GM21526 (cell line): ENCODE measurements around the gene PRG2.

ENCODE experiments used
- ATAC-seq: cut with Tn5 transposase; IDR thresholded peaks from one replicate; pipeline ENCODE4 v1.9.1; 2021; ENCODE audit warnings: moderate library complexity; ENCODE audit not compliant: unreplicated experiment, low FRiP score

PRG2 gene

DNA sequence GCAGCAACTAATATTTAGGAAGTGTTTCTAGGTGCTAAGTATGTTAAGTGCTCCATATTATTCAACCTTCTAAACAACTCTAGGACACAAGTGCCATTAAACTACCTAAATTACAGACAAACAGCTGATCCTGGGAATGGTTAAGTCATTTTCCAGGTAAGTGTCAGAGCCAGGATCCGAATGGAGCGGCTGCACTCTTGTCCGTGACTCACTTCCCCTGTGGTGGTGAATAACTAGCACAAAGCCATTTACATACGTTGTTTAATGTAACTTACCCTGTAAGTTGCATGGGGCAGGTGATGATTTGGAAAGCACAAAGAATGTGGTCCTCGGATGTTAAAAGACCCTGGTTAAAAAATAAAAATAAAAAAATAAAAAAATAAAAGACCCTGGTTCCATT lies 8.8 kb upstream of the PRG2 start:
- ATAC-seq = no peak

DNA sequence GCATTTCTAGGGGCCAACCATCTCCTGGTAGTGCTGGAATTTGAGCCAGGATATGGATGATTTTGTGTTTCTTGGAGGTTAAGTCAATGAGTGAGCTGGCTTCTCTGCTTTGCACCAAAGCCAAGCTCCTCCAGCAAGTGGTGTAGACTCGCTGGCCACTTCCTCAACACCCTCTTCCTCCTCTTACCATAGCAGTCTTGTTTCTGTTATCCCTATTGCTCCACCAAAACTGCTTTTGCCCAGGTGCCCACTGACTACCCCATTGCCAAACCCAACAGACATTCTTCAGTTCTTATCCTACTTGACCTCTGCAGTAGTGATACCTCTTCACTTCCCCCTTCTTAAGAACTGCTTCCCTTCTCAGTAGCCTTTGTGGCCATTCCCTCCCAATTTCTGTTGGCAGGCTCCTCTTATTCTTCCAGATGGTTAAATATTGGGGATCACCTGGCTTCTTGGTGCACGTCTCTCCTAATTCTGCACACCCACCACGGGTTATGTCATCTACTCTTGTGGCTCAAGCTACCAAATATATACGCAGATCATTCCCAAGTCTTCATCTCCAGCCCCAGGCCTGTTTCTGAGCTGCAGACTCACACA lies 7.0 kb upstream of the PRG2 start:
- ATAC-seq = no peak

DNA sequence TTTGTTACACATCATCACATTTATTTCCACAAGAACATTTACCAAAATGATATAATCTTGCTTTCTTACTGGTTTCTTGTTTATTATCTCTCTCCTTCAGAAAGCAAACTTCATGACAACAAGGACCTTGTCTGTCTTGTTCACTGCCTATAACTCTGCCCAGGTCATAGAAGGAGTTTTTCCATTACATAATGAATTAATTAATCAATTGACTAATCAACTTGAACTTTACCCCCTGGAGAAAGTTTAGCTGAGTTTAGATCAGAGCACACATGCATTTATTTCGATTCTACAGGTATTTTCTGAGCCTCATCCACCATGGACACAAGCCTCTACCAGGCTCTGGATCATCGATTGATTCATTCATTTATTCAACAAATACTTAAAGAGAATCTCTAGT lies 6.3 kb upstream of the PRG2 start:
- ATAC-seq = no peak

DNA sequence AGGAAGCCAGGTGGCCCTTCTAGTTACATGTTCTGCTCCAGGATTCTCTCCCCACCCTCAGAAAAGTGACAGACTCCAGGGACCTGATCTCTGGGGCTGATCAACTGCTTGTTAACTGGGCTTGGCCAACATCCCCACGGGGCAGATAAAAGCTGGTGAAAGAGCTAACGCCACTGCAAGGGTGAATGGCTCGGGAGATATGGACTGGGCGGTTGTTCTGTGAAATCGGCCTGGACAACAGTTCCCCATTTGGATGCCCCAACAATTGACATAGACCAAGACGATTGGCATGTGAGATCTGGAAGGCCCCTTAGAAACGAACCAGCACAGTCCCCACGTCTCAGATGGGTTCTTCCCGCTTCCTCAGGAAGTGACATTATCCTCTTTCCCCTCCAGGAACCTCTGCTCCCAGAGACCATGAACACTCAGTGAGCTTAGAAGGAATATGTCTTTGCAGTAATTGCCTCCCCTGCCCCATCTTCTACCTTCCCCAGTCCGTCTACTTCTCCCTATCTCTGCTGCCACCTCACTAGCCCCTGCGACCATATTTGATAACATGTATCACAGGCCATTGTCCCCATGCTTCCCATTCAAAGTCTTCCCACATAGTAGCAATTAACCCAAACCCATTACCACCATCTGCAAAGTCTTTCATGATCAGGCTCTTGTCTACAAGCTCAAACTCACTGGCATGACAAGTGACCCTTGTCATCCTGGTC lies 5.6 kb upstream of the PRG2 start:
- ATAC-seq = no peak

DNA sequence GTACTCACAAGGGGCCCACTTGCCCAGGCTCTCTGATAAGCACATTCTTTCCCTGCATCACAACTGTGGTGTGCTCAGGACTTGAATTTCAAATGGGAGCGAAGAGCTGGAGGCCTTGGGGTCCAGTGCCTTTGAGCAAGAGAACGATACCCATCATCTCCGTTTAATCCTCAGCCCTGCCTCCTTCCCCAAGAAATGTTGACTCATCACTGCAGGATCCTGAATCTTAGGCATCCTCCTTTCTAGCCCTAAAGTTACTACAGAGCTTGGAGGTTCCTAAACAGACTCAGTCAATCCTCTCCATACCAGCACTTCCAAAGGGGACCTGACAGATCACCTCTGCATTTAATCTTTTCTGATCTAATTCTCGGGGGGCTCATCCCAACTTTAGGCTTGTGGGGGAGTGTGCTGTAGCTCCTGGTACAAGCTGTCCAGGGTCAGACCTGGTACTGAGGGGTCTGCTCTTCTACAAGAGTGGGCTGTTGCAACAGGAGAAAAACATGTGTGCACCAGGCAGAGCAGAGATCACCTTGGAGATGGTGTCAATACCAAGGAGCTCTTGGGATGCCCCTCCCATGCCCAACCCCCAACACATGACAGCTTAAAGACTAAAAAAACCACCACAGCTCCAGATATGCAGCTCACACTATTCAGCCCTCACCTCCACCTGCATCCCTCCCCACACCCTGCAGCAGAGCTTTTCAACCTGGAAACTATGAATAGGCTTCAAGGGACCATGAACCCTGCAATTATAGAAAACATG lies 3.9 kb upstream of the PRG2 start:
- no peak for ATAC-seq

DNA sequence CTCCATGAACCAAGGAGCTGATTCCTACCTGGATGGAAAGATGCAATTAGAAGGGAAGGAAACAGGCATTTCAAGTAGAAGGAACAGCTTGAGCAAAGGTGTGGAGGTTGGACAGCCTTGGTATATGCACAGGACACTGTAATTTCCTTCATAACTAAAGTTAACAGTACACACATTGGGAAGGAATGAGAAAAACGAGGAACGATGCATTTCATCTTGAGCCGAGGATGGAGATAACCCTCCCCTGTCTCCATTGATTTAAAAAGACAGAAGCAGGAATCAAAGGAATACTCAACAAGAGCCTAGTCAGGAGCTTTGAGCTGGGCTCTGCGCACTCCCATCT lies 2.3 kb upstream of the PRG2 start:
- ATAC-seq = no peak

DNA sequence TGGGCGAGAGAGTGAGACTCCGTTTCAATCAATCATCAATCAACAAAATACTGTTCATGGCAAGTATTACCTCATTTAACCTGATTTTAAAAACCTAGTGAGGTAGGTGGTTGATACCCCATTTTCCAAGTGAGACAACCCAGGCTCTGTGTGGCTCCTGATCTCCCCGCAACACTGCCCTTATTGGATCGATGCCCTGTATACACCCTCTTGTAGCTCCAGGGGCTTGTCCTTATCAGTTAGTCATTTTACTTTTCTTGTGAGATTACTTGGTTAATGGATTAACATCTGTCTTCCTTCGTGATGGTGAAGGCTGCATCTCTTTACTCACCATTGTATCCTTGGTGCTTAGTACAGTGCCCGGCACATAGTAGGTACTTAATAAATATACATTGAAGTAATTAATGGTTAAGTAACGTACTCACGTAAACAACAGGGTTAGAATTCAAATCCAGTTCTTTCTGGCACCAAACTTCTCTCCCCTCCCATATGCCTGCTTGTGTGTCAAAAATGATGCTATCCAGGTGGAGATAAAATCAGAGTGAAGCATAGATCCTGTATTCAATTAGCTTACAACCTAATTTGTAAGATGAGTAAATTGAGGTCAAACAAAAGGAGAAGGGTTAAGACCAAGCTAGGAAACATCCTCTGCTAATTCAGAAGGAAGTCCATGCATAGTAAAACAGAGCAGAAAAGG lies 1.8 kb upstream of the PRG2 start:
- ATAC-seq = no peak

DNA sequence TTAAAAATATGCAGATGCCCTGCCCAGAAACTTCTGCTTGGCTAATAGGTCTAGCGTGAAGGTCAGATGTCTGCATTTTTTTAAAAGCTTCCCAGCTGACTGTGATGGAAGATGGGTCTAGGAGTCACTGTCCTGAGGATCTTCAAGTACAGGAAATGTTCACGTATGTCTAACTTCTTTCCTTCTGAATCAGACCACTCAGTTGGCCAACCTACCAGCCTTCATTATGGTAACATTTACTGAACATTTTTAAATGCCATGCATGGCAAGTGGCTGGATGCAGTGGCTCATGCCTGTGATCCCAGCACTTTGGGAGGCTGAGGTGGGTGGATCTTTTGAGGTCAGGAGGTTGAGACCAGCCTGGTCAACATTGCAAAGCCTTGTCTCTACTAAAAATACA lies 1.1 kb upstream of the PRG2 start:
- ATAC-seq = no peak

DNA sequence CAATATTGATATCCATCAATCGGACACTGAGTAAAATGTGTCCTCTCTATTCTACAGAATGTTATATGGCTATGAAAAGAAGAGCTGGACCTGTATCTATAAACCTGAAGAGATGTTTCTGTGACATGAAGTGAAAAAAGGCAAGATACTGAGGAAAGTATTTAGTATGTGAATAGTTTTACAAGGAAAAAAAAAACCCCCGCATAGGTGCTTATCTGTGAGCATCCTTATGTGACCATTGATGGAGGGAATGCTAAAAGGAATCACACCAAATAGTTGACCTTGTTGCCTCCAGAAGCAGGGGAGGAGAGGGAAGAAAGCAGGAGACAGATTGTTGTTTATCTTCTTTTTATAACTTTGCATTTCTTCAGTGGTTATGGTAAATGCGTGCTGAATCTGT lies 661 bp upstream of the PRG2 start:
- ATAC-seq = no peak

DNA sequence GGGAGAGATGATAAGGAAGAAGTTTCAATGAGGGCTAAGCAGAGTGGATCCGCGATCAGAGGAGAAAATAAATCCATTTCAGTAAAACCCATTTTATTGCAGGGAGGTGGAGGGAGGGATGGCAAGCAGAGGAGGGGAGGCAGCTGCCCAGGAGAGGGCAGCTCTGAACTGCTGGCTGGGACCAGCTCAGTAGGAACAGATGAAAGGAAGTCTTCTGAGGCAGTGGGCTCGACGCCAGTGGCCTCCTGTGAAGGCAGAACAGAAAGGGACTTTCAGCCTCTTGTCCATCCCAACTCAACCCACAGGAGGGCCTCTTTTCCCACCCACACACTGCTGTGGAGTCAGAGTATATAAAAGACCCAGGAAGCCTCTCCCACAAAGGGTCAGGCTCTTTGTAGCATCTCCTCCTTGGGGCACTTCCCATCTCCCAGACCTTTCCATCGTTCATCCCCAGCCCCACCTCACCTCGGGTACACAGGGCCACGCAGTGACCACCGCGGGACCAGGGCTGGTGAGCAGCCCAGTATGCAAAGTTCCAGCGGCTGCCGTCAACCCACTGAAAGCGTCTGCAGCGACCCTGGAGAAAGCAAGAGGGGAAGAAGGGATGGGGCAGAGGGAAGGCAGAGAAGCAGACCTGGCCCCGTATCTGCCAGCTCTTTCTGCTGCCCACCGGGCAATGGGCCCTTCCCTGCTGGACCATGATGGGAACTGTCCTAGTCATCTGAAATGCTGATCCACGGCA lies 3.0 kb downstream of the PRG2 start:
- ATAC-seq = no peak

DNA sequence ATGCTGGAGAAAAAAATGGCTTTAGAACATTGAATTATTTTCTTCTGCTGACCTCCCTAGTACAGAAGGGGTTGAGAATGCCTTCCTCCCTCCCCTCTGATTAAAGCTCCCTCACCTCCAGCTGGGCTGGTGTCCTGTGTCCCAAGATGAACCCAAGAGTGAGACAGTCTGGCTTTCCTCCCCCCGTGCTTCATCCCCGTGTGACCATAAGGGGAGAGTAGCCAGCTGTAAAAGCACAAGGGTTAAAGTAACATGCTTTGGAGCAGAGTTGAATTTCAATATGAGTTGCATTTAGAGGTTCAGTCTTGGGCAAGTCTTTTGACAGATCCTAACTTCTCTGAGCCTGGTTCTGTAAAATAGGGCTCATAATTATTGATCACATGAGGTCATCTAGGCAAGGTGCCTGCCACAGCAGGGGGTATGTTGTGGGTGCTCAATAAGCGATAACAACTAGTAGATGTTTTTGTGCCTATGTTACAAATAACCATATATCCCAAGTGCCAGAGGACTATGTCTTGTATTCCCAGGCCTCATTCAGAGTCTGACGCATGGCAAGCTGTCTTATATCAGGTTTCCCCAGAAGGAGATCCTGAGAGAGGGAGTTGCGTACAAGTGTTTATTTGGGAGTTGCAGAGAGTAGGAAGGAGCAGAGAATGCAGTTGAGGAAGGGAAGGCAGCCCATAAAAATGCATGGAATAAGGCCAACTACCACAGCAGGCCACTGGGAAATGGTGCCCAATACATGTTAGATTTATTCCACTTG lies 4.1 kb downstream of the PRG2 start:
- ATAC-seq = no peak

DNA sequence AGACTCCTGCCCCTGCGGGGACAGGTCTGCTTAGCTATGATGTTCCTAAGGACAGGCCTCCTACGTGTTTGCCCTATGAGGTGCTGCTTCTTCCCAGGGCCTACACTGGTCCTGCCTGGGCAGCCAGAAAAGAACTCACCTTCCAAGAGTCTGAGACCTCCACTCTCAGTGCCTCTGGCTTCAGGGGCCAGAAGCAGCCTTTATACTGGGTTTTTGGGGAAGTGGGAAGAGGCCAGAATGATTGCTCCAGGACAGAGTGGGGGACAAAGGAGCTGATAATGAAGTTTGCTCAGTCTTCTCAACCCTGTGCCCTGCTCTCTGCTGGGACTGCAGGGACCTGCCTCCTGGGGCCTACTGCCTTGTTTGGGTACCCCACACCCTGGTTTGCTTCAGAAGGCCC lies 9.5 kb downstream of the PRG2 start, which contains the start of gene PRG3:
Gene PRG3 (minus strand): TSS at position 176 of the 400 bp plus-strand sequence. CDS start 442 bp downstream, outside the sequence.
- no peak for ATAC-seq

DNA sequence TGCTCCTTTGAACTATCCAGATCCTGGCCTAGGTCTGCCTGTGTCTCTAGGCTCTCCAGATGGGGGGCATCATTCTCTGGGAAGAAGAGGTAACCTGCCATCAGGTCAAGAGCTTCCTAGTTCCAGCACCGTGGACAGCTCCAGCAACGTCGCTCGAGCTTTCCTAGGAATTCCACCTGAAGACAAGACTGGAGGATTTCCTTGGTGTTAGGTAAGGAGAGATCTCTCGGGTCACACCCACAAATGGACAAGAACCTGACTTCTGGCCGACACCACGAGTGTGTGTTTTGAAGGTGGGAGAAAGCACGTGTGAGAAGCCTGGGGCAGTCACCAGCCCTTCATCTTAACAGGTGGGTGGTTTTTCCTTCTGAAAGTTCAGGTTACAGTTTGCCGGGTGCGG lies 10.7 kb downstream of the PRG2 start:
- ATAC-seq = no peak

DNA sequence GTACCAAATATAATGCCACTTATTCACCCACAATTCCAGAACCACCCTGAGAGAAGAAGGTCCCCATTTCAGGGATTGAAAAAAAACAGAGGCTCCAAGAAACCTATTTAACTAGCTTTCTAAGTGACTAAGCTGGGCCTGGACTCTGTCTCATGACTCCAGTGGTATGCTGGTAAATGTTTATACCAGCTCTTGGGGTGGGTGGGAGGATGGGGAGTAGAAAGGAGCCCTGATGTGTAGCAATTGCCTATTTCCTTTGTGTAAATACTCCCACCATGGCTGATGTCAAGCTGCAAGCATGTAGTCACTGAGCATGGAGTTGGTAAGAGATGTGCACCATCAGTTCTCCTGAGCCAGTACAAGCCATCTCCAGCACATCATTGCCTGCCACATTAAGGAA lies 12.3 kb downstream of the PRG2 start:
- no peak for ATAC-seq

DNA sequence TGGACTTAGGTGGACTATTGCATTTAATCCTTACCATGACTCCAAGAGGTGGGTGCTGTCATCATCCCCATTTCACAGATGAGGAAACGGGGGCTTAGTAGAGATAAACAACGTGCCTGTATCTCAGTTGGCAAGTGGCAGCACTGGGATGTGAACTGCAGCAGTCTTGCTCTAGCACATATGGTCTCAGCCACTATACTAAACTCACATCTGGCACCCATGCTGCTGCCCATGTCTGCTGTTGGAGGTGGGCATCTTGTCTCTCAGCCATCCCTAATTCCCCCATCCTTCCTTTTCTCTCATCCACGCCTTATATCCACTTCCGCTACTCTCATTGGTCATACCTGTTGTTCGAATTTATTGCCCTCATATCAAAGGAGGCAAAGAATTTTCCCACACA lies 13.3 kb downstream of the PRG2 start:
- ATAC-seq = no peak

DNA sequence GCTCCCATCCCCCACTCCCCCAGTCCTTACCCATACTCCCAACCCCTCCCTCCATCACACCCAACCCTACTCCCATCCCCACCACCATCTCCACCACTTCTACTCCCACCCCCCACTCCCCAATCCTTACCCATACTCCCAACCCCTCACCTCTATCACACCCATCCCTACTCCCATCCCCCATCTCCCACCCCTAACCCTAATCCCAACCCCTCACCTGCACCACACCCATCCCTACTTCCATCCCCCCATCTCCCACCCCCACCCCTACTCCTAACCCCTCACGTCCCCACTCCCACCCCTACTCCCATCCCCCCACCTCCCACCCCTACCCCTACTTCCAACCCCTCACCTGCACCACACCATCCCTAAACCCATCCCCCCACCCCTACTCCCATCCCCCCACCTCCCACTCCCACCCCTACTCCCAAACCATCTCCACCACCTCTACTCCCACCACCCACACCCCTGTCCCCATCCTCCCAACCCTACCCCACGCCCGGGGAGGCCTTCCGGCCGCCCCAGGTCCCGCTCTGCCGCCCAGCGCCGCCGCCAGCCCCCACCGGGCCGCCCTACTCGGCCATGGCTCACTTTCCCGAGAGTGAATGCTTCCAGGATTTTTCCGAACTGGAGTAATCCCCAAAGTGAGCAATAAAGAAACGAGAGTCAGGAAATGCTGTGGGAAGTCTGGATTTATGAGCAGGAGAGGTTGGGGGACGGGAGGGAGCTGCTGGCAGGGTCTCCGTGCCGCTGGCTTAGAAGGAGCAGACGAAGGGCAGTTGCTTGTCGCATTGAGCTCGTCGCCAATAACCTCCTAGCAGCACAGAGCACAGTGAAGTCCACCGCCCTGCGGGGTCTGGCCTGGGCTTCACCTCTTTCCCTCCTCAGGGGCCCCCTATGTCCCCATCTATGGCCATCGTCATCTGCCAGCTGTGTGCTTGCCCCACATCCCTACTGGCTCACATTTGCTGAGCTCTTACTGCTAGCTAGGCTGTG lies 14.1 kb downstream of the PRG2 start:
- no peak for ATAC-seq

DNA sequence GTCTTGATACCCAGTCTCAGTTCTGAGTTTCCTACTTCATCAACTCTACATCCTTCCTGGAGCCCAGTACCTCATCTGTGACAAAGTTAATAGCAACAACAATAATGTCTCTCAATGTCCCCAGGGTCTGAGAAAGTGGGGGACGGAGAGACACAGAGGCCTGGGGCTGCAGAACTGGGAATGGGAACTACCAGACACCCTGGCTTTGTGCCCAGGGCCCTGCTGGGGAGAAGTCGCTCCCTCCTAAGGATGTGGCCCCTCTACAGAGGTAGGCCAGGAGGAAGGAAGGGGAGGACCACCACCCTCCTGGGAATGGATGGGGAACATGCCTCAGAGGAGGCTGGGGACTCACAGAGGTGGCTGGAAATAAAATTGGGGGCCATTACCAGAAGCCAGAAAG lies 15.0 kb downstream of the PRG2 start:
- no peak for ATAC-seq

DNA sequence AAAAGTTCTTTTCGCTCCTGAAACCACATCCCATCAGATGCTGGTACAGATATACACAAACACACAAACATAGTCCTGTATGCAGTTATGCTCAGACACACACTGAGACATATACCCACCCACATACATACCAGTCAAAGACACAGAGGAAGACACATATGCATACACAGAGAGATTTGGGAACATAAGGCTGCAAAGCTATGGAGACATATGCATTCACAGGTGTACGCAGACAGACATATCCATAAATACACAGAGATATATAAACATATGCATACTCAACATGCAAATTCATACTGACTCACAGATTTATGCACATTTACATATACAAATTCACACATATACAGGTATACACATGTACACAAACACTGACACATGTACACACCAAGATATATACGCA lies 15.5 kb downstream of the PRG2 start:
- ATAC-seq = no peak

DNA sequence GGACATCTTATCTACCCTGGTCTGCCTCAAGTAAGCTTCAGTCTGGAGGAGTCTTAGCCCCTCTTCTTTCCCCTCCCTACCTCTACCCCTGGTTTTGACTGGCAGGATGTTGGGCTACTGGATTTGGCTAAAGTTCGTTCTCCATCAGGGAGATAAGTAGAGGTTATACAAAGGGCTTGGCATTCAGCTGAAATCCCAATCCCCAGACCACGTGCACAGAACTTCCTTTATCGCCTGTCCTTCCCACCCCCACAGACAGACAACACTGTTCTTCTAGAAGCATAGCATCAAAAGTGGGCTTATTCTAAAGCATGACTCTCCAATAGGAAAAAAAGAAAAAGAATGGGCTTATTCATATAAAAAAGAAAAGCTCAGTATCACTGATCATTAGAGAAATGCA lies 17.3 kb downstream of the PRG2 start:
- no peak for ATAC-seq
